Choroid plexus epithelial cell (primary cell): Measurements from ENCODE around the gene TBCE.
"Not testable (repeated sequence)": the region's sequence is repeated elsewhere in the genome, so short reads cannot be mapped to it uniquely, and the experiment has no call there.

Source experiments
- DNase-seq: peaks from one replicate; pipeline ENCODE4 v3.0.0-alpha.2; 2010; ENCODE audit warnings: low read depth
- H3K4me3 ChIP-seq: 2 replicates; pipeline ENCODE4 v1.5.1; 2011; ENCODE audit warnings: low read depth, mild to moderate bottlenecking, control low read depth, low read length, moderate library complexity
- CTCF ChIP-seq: conservative IDR thresholded peaks from 2 replicates; pipeline ENCODE4 v1.5.1; 2011; ENCODE audit warnings: low read depth, mild to moderate bottlenecking, control low read depth, inconsistent platforms, low read length, moderate library complexity

TBCE gene

GRCh38 chr1:235455097-235455496 is 87.9 kb downstream of the TBCE start:
- no peak for TF ChIP-seq CTCF
- H3K4me3 ChIP-seq: no peak overlapping the region

GRCh38 chr1:235455823-235456222 is 88.6 kb downstream of the TBCE start:
- no peak for TF ChIP-seq CTCF
- DNase-seq: no peak
- H3K4me3 ChIP-seq: no peak overlapping the region

More at GRCh38 chr1:235455097-235455496, 87.9 kb downstream of the TBCE start:
- no peak for DNase-seq

- DNase-seq, H3K4me3 ChIP-seq: not testable (repeated sequence)
Observed at GRCh38 chr1:235457856-235458255, 90.6 kb downstream of the TBCE start.

- no peak for TF ChIP-seq CTCF
- DNase-seq: no peak
- no peak overlapping the region for H3K4me3 ChIP-seq
Observed at GRCh38 chr1:235460770-235461169, 93.5 kb downstream of the TBCE start.

- H3K4me3 ChIP-seq: no peak overlapping the region
- no peak for TF ChIP-seq CTCF
- DNase-seq: no peak
Observed at GRCh38 chr1:235461954-235462353, 94.7 kb downstream of the TBCE start.

GRCh38 chr1:235462832-235463231 is 95.6 kb downstream of the TBCE start:
- not testable (repeated sequence) for H3K4me3 ChIP-seq, DNase-seq

GRCh38 chr1:235465066-235465465 is 97.8 kb downstream of the TBCE start:
- DNase-seq: no peak
- no peak overlapping the region for H3K4me3 ChIP-seq
- no peak for TF ChIP-seq CTCF

- H3K4me3 ChIP-seq: no peak overlapping the region
- no peak for TF ChIP-seq CTCF
- peak; percentile 54 for DNase-seq
Observed at GRCh38 chr1:235468004-235468403, 100.8 kb downstream of the TBCE start.
